Stimulated activated CD4-positive, alpha-beta T cell treated with anti-CD3 and anti-CD28 coated beads, Interleukin-1b, Interleukin-23, amount 100 ng/mL, for 4 hours (primary cell): Measurements from ENCODE around the gene NAB2.
"Not testable (repeated sequence)": the region's sequence is repeated elsewhere in the genome, so short reads cannot be mapped to it uniquely, and the experiment has no call there.

Source experiments
- DNase-seq, 2 donors: peaks; one replicate each; pipeline ENCODE4 v3.0.0-alpha.2; 2020; ENCODE audit warnings: low read depth in 2 of 2

The NAB2 gene

DNA sequence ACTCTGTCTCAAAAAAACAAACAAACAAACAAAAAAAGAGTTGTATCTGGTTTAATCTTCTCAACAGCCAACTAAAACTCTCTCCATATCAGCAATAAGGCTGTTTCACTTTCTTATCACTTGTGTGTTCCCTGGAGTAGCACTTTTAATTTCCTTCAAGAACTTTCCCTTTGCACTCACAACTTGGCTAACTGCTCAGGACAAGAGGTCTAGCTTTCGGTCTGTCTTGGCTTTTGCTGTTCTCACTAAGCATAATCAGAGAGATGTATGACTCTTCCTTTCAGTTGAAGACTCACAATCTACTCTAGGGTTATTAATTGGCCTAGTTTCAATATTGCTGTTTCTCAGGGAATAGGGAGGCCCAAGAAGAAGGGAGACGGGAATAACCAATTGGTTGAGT is 22.7 kb upstream of the NAB2 start:
- DNase-seq, result no peak

DNA sequence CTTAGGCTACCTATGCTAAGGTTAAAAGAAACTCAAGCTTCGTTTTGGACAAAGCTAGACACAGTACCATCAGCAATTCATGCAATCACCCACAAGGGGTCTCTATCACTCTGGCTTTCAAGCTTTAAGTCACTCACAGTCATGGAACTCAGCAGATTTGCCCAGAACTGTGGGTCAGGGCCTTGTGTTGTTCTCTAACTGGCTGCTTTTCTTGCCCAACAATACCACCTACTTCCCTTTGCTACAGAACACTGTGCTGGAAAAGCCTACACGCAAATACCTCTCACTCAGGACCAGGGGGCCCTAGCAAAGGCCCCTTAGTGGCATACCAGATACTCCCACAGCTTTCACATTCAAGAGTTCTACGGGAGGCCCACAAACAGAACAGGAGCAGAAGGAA is 19.4 kb upstream of the NAB2 start:
- peak in 1 of 2 donors; percentile 45 for DNase-seq

DNA sequence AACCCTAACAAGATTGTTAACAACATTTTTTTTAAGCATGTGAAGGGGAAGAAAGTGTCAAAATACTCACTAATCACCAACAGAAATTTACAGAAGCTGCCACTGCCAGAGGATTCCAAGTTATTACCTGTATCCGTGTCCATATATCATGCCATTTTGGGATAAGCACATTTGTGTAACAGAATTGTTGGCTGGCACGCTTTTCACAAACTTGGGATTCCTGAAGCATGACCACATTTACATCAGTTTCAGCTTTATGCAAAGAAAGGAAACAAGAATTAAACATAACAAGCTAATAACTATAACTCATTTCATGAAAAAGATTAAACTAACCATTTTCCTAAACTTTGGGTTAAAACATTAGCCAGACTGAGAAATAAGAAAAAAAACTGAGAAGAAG is 16.3 kb upstream of the NAB2 start:
- DNase-seq, result no peak

DNA sequence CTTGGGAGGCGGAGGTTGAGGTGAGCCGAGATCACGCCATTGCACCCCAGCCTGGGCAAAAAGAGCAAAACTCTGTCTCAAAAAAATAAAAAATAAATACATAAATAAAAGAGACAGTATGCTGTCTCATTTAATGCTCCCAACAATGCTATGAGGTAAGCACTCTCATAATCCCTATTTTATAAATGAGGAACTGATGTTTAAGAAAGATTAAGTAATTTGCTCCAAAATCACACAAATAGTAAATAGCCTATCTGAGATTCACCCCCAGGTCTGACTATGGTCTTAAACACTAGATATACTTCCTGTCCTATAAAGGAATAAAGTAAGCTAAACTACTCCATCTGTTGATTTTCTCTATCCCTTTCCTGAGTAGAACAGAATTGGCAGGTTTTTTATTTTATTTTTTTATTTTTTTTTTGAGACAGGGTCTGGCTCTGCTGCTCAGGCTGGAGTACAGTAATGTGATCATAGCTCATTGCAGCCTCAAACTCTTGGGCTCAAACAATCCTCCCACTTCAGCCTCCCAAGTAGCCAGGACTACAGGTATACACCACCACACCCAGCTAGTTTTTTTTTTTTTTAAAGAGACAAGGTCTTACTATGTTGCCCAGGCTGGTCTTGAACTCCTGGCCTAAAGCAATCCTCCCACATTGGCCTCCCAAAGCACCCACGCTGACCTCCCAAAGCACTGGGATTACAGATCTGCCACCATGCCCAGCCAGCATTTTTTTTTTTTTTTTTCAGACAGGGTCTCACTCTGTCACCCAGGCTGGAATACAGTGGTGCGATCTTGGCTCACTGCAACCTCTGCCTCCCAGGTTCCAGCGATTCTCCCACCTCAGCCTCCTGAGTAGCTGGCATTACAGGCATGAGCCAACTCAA is 15.1 kb upstream of the NAB2 start:
- not testable (repeated sequence) for DNase-seq

DNA sequence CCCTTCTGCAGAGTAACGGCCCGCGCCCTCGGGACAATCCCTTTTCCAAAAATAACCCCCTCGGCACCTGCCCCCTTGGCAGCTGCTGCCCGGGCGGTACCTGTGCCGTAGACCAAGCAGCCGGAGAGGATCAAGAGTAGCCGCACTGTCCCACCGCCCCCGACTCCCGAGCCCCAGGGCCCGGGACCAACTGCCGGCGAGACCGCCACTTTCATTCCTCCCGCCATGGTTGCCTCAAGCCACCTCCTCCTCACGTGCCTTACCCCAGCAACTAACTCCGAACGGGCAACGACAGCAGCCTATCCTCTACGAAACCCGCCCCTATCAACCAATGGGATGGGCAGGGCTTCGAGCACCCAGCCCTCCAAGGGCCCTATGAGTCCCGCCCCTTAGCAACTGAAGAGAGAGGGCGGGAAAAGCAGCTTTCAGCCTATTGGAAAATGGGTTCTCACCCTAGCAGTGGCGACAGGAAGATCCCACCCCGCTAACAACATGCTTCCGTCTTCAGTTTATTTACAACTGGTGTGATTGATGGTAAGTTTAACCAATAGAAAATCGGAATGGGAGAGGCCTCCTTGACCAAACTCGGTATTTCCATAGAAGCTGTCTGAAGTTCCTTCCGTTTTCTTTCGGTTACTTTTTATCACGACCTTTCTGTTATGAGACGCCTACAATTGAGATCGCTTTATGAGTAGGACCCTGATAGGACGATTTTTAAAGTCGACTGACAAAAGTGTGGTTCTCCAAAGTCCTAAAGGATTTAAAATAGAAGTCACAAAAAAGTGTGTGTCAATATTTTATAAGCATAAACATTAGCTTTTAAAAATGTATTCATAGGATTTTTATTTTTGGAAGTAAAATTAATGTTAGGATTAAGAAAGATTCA is 10.2 kb upstream of the NAB2 start, which contains the start of gene NEMP1:
Gene NEMP1, minus strand, starts transcription at position 273 of the 886 bp plus-strand sequence. Its CDS starts 46 bp downstream, at position 227.
- DNase-seq, result peak; percentile 73 to 89

DNA sequence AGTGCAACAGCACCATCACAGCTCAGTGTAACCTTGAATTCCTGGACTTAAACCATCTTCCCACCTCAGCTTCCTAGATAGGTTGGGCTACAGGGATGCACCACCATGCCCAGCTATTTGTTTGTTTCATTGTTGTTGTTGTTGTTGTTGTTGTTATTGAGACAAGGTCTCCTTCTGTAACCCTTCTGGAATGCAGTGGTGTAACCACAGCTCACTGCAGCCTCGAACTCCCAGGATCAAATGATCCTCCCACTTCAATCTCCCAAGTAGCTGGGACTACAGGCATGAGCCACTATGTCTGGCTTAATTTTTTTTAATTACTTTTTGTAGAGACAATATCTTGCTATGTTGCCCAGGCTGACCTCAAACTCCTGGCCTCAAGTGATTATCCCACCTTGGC is 9.1 kb upstream of the NAB2 start:
- DNase-seq, result no peak

DNA sequence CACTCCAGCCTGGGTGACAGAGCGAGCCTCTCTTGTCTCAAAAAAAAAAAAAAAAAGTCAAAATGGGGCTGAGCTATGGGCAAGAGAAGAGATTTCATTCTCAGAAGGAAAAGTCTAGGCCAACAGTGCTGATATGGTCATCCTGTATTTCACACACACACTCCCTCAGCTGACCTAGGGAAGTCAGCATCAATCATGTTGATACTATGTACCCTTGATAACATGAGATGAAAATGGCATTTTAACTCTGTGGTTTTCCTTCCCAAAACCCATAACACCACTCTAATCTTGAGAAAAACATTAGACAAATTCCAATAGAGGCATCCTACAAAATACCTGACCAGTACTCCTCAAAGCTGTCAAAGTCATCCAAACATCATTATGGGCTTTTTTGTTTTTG is 8.1 kb upstream of the NAB2 start:
- DNase-seq, result no peak

DNA sequence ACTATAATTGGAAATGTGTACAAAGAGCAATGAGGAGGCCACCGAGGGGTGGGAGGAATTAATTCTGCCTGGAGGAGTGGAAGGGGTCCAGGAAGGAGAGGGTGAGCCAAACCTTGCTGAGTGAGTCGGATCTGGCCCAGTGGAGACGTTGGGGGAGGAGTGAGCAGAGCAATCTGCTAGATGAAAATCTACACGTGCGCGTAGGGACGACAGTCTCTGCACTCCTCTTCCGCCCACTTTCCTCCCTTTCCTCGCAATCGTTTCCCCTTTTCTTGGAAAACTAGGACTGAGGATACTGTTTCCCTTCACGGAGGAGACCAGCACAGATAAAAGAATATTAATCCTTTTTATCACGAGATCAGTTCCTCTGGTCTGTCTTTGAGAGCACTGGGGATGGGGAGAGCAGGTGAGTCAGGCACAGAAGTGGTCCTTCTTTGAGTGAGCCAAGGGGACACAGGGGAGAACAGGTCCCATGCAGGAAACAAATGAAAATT is 2.9 kb upstream of the NAB2 start:
- DNase-seq, result peak in 1 of 2 donors; percentile 42

DNA sequence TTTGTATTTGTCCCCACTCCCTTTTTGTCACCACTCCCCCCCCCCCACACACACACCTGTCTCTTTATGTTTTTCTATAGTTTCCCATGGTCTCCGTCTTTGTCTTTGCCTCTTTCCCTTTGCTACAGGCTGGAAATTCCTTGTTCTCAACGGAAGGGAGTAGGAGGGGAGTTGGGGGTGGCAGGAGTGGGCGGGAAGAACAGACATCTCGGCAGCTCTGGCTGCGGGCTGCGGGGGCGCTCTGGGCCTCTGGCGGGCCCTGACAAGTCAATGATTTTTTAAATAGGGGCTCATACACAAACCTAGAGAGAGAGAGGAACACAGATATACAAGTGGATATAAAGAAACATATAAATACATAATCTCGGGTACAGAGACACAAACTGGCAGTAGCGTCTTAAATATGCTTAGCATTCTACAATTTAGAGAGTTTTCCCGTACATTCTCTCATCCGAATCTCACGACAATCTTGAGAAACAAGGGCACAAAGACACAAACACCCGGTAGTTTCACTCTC is 2.4 kb upstream of the NAB2 start:
- peak; percentile 59 to 64 for DNase-seq

DNA sequence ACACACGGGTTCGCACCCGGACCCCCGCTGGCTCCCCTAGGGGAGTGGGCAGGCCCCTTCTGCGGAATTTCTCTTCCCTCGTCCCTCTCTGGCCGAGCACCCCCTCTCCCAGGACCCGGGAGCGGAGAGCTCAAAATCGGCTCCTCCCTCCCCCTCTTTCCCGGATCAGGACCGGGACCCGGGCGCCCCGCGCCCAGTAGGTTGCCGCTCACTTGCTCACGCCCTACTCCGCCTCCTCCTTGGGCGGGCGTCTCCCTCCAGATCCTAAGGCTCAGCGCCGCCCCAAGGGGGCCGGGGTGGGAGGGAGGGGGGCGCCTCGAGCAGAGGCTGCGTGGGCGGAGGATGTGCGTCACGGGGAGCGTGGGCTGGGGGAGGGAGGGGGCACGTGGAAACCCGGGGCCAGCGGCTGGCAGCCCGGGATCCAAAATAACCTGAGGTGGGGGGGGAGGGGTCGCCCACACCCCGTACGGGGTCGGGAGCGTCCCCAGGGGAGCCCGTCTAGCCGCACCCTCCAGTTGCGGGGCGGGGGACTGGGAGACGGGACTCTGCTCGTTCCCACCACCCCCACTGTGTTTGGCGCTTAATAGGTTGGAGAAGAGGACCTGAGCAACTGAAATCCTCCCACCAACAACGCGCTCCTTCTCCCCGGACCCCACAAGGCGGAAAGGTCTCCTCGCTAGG is 1.8 kb upstream of the NAB2 start:
- DNase-seq, result peak; percentile 95 to 98

DNA sequence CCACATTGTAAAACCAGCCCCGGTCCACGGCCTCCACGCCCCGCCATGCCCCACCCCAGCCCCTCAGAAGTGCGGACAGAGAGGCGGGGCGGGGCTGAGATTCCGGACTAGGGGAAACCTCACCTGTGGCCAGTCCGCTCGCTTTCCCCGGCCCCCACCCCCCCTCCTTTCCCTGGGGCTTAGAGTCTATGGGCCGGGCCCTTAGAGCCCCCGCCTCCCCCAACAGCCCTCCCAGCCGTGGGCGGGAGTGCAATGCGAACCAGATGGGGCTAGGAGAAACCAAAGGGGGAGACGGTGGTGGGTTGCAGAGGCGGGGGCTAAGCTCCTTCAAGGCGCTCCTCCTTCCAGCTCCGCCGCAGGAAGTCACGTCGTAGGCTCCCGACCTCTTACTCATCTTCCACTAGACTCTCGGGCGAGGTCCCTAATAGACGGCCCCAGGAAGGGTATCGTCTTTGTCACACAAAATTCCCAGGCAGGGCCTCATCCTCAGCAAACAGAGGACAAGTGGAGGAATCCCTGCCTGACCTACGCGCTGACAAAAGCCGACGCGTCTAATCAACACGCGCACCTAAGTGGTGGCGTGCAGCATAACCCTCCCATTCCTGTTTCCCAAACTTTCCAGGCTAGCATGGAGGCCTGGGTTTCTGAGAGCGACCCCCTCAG is 1.1 kb upstream of the NAB2 start:
- DNase-seq, result peak; percentile 78

DNA sequence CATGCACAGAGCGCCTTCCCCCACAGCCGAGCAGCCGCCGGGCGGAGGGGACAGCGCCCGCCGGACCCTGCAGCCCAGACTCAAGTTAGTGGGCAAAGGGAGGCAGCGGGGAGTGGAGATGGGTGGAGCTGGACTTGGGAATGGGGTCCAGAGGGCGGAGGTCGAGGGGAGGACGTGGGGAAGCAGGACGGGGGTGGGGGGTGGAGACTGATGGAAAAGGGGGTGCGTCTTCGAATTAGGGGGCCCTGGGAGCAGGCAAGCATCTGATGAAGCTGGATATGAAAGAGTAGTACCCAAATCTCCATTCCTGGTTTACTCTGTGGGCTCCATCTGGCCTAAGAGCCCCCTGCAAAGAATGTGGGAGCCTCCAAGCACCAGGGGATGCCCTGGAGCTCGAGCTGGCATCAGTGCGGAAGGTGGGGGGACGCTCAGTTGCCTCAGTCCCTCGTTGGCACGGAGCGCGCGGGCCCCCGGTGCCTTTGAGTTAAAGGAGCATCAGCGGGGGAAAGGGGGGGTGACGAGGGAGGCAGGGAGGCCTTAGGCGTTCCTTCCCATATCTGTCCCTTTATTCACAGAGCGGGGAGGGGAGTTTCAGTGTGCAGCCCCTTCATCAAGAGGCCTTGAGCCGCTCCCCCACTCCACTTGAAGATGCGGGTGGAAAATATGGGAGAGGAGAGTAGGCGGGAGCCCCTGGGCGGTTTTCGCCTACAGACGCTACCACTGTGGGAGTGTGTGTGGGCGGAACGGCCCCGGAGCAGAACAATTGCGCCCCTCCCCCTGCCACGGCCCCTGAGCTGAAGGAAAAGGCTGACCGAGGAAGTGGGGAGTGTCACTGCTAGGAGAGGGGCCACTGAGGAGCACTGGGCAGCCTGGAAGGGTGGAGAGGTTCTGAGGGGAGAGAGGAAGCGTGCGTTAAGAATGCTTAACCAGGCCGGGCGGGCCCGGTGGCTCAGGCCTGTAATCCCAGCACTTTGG is 644 bp downstream of the NAB2 start:
- peak; percentile 48 to 56 for DNase-seq

DNA sequence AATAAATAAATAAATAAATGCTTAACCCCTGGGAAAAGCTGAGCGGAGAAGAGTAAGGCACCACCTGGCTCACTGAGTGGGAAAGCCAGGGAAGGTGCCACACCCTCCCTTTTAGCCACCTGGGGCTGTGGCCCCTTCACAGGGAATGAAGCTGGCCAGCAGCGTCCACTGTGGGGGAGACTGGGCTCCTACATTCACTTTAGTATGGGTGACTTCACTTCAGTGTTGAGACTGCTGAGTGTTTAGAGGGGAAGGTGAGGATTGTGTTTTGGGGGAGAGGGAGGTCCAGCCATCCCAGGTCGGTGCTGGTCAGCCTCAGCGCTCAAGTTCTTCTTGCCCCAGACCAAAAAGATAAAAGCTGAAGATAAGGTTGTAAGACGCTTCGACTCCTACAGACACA is 1.6 kb downstream of the NAB2 start:
- DNase-seq, result no peak

DNA sequence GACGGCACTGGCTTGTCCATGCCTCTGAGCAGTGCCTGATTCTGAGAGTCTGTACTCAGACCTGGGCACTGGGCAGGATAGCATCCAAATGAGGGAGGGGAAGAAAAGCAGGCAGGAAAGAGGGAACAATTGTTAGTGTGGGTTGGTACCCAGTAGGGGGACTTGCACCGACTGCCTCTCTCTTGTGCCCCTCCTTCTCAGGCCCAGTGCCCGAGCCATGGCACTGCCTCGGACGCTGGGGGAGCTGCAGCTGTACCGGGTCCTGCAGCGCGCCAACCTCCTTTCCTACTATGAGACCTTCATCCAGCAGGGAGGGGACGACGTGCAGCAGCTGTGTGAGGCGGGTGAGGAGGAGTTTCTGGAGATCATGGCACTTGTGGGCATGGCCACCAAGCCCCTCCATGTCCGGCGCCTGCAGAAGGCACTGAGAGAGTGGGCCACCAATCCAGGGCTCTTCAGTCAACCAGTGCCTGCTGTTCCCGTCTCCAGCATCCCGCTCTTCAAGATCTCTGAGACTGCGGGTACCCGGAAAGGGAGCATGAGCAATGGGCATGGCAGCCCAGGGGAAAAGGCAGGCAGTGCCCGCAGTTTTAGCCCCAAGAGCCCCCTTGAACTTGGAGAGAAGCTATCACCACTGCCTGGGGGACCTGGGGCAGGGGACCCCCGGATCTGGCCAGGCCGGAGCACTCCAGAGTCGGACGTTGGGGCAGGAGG is 2.2 kb downstream of the NAB2 start:
- DNase-seq, result no peak

DNA sequence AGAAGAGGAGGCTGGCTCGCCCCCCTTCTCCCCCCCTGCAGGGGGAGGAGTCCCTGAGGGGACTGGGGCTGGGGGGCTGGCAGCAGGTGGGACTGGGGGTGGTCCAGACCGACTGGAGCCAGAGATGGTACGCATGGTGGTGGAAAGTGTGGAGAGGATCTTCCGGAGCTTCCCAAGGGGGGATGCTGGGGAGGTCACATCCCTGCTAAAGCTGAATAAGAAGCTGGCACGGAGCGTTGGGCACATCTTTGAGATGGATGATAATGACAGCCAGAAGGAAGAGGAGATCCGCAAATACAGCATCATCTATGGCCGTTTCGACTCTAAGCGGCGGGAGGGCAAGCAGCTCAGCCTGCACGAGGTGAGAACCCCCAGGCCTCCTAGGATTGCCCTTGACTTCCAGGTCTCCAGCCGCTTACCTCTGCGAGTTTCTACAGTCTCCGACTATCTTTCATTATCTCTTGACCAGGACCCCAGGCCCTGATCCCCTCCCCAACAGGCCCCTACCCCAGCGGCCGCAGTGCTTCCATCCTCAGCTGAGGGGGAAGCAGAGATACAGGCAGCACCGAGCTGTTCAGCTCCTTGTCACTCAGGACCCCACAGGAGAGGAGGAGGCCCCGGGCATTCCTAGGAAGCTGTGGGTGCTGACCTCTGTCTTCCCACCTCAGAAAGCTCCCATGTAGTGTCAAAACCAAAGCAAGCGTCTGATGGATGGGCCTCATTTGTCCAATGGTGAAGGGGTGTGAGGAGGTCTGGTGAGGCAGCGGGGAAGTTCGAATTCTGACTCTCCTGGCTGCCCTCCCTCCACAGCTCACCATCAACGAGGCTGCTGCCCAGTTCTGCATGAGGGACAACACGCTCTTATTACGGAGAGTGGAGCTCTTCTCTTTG is 3.0 kb downstream of the NAB2 start:
- no peak for DNase-seq

DNA sequence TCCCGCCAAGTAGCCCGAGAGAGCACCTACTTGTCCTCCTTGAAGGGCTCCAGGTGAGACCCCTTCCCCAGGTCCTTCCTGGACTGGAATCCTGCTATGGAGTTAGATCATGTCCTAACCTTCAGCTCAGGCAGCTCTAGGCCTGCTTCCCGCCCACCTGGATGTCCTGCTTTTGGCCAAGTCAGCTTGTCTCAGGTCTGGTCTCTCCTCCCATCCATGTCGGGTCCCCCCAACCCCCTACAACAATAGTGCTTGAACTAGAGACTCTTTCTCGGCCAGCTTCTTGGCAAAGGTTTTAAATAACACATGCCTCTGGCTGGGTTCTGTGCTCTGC is 3.6 kb downstream of the NAB2 start:
- no peak for DNase-seq

DNA sequence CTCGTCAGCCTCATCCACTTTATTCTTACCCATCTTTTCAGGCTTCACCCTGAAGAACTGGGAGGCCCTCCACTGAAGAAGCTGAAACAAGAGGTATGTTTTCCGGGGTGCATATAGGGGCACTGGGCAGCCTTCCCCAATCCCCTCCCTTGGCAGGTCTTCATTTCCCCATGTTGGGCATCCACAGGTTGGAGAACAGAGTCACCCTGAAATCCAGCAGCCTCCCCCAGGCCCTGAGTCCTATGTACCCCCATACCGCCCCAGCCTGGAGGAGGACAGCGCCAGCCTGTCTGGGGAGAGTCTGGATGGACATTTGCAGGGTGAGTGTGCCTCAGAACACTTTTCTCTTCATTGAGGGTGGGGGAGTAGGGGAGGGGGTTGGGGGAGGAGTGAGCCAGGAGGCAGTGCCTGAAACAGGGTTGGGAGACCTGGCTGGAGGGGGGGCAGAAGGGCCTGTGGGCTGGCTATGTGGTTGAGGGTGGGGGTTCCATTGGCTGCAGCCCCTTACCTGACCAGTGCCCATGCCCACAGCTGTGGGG is 4.0 kb downstream of the NAB2 start:
- DNase-seq, result no peak
